ENCODE data around the gene CHCHD1.
A peak's percentile ranks its signal among the peaks of the same experiment; 100 is the strongest.

The CHCHD1 gene

GRCh38 chr10:73781879-73782748, at the start of gene CHCHD1:
TSS of gene CHCHD1 (plus strand) at chr10:73782048. CDS start at chr10:73782076, 28 bp downstream.
- Histone ChIP-seq H3F3A (ENCODE audit: low read depth) (no peaks in the 10 kb centered on the region), H3K9ac (ENCODE audit: low read depth, low read length, poor library complexity, severe bottlenecking) (peak within 1 kb of the TSS; percentile 87), H3K9me2 (replicated peaks; ENCODE audit: low read depth, low read length) (no peaks in the 10 kb centered on the region), H3K4me1 (ENCODE audit: insufficient read depth, low read length, poor library complexity, severe bottlenecking) (peaks cover 31% of the 10 kb centered on the region), H3K27me3 (ENCODE audit: insufficient read depth, low read length, poor library complexity, severe bottlenecking) (no peaks in the 10 kb centered on the region), H3K4me3 (ENCODE audit: low read length, poor library complexity, severe bottlenecking) (peak within 1 kb of the TSS; percentile 83), H3K9me3 (ENCODE audit: insufficient read depth, low read depth, low read length) (no peaks in the 10 kb centered on the region), H2AFZ (ENCODE audit: low read length) (peak within 1 kb of the TSS; percentile 81), H3K79me2 (ENCODE audit: insufficient read depth, low read length) (peaks cover 86% of the 10 kb centered on the region), H3K36me3 (ENCODE audit: insufficient read depth, low read length) (peaks cover 2% of the 10 kb centered on the region; the same call in 1 of the 2 replicates), H4K20me1 (ENCODE audit: insufficient read depth, low read length, poor library complexity, severe bottlenecking) (peaks cover 29% of the 10 kb centered on the region), H3K4me2 (ENCODE audit: low read depth, low read length, poor library complexity, severe bottlenecking) (peak within 1 kb of the TSS; percentile 99)
- TF ChIP-seq EZH2phosphoT487 (IDR thresholded peaks at IDR 0.05; ENCODE audit: borderline replicate concordance): no peak
- TF ChIP-seq, protein P1, sequence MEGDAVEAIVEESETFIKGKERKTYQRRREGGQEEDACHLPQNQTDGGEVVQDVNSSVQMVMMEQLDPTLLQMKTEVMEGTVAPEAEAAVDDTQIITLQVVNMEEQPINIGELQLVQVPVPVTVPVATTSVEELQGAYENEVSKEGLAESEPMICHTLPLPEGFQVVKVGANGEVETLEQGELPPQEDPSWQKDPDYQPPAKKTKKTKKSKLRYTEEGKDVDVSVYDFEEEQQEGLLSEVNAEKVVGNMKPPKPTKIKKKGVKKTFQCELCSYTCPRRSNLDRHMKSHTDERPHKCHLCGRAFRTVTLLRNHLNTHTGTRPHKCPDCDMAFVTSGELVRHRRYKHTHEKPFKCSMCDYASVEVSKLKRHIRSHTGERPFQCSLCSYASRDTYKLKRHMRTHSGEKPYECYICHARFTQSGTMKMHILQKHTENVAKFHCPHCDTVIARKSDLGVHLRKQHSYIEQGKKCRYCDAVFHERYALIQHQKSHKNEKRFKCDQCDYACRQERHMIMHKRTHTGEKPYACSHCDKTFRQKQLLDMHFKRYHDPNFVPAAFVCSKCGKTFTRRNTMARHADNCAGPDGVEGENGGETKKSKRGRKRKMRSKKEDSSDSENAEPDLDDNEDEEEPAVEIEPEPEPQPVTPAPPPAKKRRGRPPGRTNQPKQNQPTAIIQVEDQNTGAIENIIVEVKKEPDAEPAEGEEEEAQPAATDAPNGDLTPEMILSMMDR (conservative IDR thresholded peaks at IDR 0.05; ENCODE audit: low read length): no peak

- no peak overlapping the region for H3K4me2 ChIP-seq (ENCODE audit: low read depth, low read length, poor library complexity, severe bottlenecking)
- peaks cover 9% of the 10 kb centered on the region for H3K4me1 ChIP-seq (ENCODE audit: insufficient read depth, low read length, poor library complexity, severe bottlenecking)
- peaks cover 41% of the 10 kb centered on the region for H3K79me2 ChIP-seq (ENCODE audit: insufficient read depth, low read length)
- H3K9me3 ChIP-seq (ENCODE audit: insufficient read depth, low read depth, low read length): no peaks in the 10 kb centered on the region
- TF ChIP-seq, protein P1 (conservative IDR thresholded peaks at IDR 0.05; ENCODE audit: low read length): no peak
- no peak for TF ChIP-seq EZH2phosphoT487 (IDR thresholded peaks at IDR 0.05; ENCODE audit: borderline replicate concordance)
- no peaks in the 10 kb centered on the region for H3K9me2 ChIP-seq (replicated peaks; ENCODE audit: low read depth, low read length)
- no peak overlapping the region for H3K4me3 ChIP-seq (ENCODE audit: low read length, poor library complexity, severe bottlenecking)
- no peaks in the 10 kb centered on the region for H3F3A ChIP-seq (ENCODE audit: low read depth)
- no peaks in the 10 kb centered on the region for H3K36me3 ChIP-seq (ENCODE audit: insufficient read depth, low read length)
- no peaks in the 10 kb centered on the region for H4K20me1 ChIP-seq (ENCODE audit: insufficient read depth, low read length, poor library complexity, severe bottlenecking)
- H3K27me3 ChIP-seq (ENCODE audit: insufficient read depth, low read length, poor library complexity, severe bottlenecking): no peaks in the 10 kb centered on the region
- no peak overlapping the region for H2AFZ ChIP-seq (ENCODE audit: low read length)
- H3K9ac ChIP-seq (ENCODE audit: low read depth, low read length, poor library complexity, severe bottlenecking): no peak overlapping the region
These were observed 49.4 kb upstream of the CHCHD1 start for GRCh38 chr10:73732426-73732825.

DNA sequence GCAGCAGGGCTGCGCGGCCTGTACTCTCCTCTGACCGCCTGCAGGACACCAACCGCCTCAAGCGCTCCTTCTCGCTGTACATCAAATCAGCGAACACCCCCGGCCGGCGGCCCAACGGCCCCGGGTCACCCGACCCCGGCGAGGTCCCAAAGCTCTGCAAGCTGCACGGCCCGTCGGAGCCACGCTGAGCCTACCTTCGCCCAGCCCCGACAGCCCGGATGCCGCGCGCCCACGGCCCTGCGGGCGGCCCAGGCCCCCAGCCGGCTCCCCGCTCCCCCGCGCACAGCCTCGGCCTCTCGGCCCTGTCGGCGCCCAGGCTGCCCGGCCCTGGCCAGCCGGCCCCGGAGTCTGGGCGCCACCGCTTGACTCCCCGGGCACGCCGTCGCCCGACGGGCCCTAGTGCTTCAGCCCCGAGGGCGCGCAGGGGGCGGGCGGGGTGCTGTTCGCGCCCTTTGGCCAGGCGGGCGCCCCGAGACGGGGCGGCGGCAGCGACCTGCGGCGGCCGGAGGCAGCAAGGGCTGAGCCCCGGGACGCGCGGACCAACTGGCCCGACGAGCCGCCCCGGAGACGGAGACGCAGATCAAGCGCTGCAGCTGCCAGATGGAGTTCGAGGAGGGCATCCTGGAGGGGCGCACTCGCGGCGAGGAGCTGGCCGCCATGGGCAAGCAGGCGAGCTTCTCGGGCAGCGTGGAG, 48.8 kb upstream of the CHCHD1 start:
- Histone ChIP-seq H2AFZ (ENCODE audit: low read length) (no peak overlapping the region), H3F3A (ENCODE audit: low read depth) (no peaks in the 10 kb centered on the region), H3K4me3 (ENCODE audit: low read length, poor library complexity, severe bottlenecking) (no peak overlapping the region), H3K9me2 (replicated peaks; ENCODE audit: low read depth, low read length) (no peaks in the 10 kb centered on the region), H3K9me3 (ENCODE audit: insufficient read depth, low read depth, low read length) (no peaks in the 10 kb centered on the region), H3K4me2 (ENCODE audit: low read depth, low read length, poor library complexity, severe bottlenecking) (no peak overlapping the region), H3K27me3 (ENCODE audit: insufficient read depth, low read length, poor library complexity, severe bottlenecking) (no peaks in the 10 kb centered on the region), H3K79me2 (ENCODE audit: insufficient read depth, low read length) (peaks cover 41% of the 10 kb centered on the region), H3K36me3 (ENCODE audit: insufficient read depth, low read length) (no peaks in the 10 kb centered on the region), H4K20me1 (ENCODE audit: insufficient read depth, low read length, poor library complexity, severe bottlenecking) (no peaks in the 10 kb centered on the region), H3K4me1 (ENCODE audit: insufficient read depth, low read length, poor library complexity, severe bottlenecking) (peaks cover 9% of the 10 kb centered on the region), H3K9ac (ENCODE audit: low read depth, low read length, poor library complexity, severe bottlenecking) (no peak overlapping the region)
- TF ChIP-seq EZH2phosphoT487 (IDR thresholded peaks at IDR 0.05; ENCODE audit: borderline replicate concordance): no peak
- TF ChIP-seq, protein P1 (conservative IDR thresholded peaks at IDR 0.05; ENCODE audit: low read length): no peak

Data from Loucy (cell line).